ENCODE data around the gene FAM3B.

The FAM3B gene

GRCh38 chr21:41387042-41387819 lies 70.6 kb downstream of the FAM3B start:
- Histone ChIP-seq H3K27me3 (ENCODE audit: low read depth, low read length) (no peaks in the 10 kb centered on the region), H3K9me3 (ENCODE audit: insufficient read depth, low read length) (no peaks in the 10 kb centered on the region), H3K79me2 (ENCODE audit: low read length) (no peaks in the 10 kb centered on the region), H2AFZ (ENCODE audit: low read depth, low read length) (no peak overlapping the region), H3K36me3 (replicated peaks; ENCODE audit: low read depth, low read length) (peaks cover 8% of the 10 kb centered on the region), H3K9ac (ENCODE audit: low read length) (no peak overlapping the region), H3K4me1 (ENCODE audit: low read length) (no peaks in the 10 kb centered on the region), H4K20me1 (ENCODE audit: insufficient read depth, low read length) (no peaks in the 10 kb centered on the region), H3K4me3 (ENCODE audit: low read length) (no peak overlapping the region), H3K4me2 (ENCODE audit: low read length) (no peak overlapping the region), H3K27ac (ENCODE audit: low read length) (no peak overlapping the region)
- TF ChIP-seq, protein P1, sequence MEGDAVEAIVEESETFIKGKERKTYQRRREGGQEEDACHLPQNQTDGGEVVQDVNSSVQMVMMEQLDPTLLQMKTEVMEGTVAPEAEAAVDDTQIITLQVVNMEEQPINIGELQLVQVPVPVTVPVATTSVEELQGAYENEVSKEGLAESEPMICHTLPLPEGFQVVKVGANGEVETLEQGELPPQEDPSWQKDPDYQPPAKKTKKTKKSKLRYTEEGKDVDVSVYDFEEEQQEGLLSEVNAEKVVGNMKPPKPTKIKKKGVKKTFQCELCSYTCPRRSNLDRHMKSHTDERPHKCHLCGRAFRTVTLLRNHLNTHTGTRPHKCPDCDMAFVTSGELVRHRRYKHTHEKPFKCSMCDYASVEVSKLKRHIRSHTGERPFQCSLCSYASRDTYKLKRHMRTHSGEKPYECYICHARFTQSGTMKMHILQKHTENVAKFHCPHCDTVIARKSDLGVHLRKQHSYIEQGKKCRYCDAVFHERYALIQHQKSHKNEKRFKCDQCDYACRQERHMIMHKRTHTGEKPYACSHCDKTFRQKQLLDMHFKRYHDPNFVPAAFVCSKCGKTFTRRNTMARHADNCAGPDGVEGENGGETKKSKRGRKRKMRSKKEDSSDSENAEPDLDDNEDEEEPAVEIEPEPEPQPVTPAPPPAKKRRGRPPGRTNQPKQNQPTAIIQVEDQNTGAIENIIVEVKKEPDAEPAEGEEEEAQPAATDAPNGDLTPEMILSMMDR (IDR thresholded peaks at IDR 0.05; ENCODE audit: low read depth, low read length), result no peak
- no peak for TF ChIP-seq EZH2phosphoT487 (IDR thresholded peaks at IDR 0.05; ENCODE audit: low read depth)

DNA sequence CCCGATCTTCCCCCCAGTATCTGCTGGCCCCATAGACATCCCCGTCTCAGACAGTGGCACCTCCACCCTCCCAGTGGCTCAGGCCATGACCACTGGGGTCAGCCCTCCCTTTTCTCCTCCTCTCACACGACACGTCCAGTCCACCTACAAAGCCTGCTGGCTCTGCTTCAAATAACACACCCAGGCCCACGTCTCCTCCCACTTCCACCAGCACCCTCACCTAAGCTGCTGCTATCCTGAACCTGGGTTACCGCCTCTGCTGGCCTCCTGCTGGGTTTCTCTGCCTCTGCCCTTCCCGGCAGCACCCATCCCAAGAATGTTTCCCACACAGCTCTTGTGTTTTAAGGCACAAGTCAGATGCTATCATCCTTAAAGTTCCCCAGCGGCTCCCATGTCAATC lies 71.2 kb downstream of the FAM3B start:
- no peaks in the 10 kb centered on the region for H4K20me1 ChIP-seq (ENCODE audit: insufficient read depth, low read length)
- H3K79me2 ChIP-seq (ENCODE audit: low read length), result no peaks in the 10 kb centered on the region
- no peaks in the 10 kb centered on the region for H3K4me1 ChIP-seq (ENCODE audit: low read length)
- H3K4me2 ChIP-seq (ENCODE audit: low read length), result no peak overlapping the region
- no peak overlapping the region for H3K4me3 ChIP-seq (ENCODE audit: low read length)
- TF ChIP-seq, protein P1 (IDR thresholded peaks at IDR 0.05; ENCODE audit: low read depth, low read length), result no peak
- no peaks in the 10 kb centered on the region for H3K9me3 ChIP-seq (ENCODE audit: insufficient read depth, low read length)
- no peak overlapping the region for H3K27ac ChIP-seq (ENCODE audit: low read length)
- H3K27me3 ChIP-seq (ENCODE audit: low read depth, low read length), result no peaks in the 10 kb centered on the region
- H3K36me3 ChIP-seq (replicated peaks; ENCODE audit: low read depth, low read length), result peaks cover 5% of the 10 kb centered on the region
- H3K9ac ChIP-seq (ENCODE audit: low read length), result no peak overlapping the region
- no peak overlapping the region for H2AFZ ChIP-seq (ENCODE audit: low read depth, low read length)

DNA sequence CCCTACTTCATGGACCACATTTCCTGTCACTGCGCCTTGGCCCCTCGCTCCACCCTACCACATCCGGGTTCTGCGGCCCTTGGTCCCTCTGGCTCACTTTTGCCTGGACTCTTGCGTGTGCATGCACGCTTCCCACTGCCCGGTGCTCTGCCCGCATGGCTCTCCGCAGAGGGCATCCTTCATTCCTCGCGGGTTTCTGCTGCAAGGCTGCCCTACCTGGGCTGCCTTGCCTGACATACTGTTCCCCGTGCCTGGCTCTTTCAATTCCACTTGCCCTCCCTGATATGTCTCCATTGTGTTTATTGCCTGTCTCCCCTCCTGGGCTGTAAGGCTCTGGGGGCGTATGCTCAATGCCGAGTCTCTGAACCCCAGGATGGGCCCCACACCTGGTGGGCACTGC lies 71.7 kb downstream of the FAM3B start:
- no peak overlapping the region for H3K4me3 ChIP-seq (ENCODE audit: low read length)
- H3K79me2 ChIP-seq (ENCODE audit: low read length), result no peaks in the 10 kb centered on the region
- H3K9ac ChIP-seq (ENCODE audit: low read length), result no peak overlapping the region
- H4K20me1 ChIP-seq (ENCODE audit: insufficient read depth, low read length), result no peaks in the 10 kb centered on the region
- H3K27me3 ChIP-seq (ENCODE audit: low read depth, low read length), result no peaks in the 10 kb centered on the region
- H3K36me3 ChIP-seq (replicated peaks; ENCODE audit: low read depth, low read length), result peaks cover 5% of the 10 kb centered on the region
- H3K4me2 ChIP-seq (ENCODE audit: low read length), result no peak overlapping the region
- no peaks in the 10 kb centered on the region for H3K9me3 ChIP-seq (ENCODE audit: insufficient read depth, low read length)
- no peak overlapping the region for H3K27ac ChIP-seq (ENCODE audit: low read length)
- TF ChIP-seq, protein P1 (IDR thresholded peaks at IDR 0.05; ENCODE audit: low read depth, low read length), result no peak
- no peak for TF ChIP-seq EZH2phosphoT487 (IDR thresholded peaks at IDR 0.05; ENCODE audit: low read depth)
- no peaks in the 10 kb centered on the region for H3K4me1 ChIP-seq (ENCODE audit: low read length)
- no peak overlapping the region for H2AFZ ChIP-seq (ENCODE audit: low read depth, low read length)

- Histone ChIP-seq H4K20me1 (ENCODE audit: insufficient read depth, low read length) (no peaks in the 10 kb centered on the region), H3K9me3 (ENCODE audit: insufficient read depth, low read length) (no peaks in the 10 kb centered on the region), H3K36me3 (replicated peaks; ENCODE audit: low read depth, low read length) (peaks cover 5% of the 10 kb centered on the region), H3K27ac (ENCODE audit: low read length) (no peak overlapping the region), H3K4me2 (ENCODE audit: low read length) (no peak overlapping the region), H3K27me3 (ENCODE audit: low read depth, low read length) (no peaks in the 10 kb centered on the region), H3K9ac (ENCODE audit: low read length) (no peak overlapping the region), H2AFZ (ENCODE audit: low read depth, low read length) (no peak overlapping the region), H3K4me1 (ENCODE audit: low read length) (no peaks in the 10 kb centered on the region), H3K4me3 (ENCODE audit: low read length) (no peak overlapping the region), H3K79me2 (ENCODE audit: low read length) (no peaks in the 10 kb centered on the region)
- TF ChIP-seq EZH2phosphoT487 (IDR thresholded peaks at IDR 0.05; ENCODE audit: low read depth), result no peak
- TF ChIP-seq, protein P1 (IDR thresholded peaks at IDR 0.05; ENCODE audit: low read depth, low read length), result no peak
Measured at GRCh38 chr21:41390043-41390639, 73.5 kb downstream of the FAM3B start.

Data from OCI-LY3 (cell line).